Naive B cell (primary cell): ENCODE results near the gene ROCK2. TPM values are rescaled to one million over a fixed set of nuclear protein-coding genes. Genes with fewer than 3 reads are reported as not detected.
A peak's percentile ranks its signal among the peaks of the same experiment; 100 is the strongest.
"Not testable (repeated sequence)": the region's sequence is repeated elsewhere in the genome, so short reads cannot be mapped to it uniquely, and the experiment has no call there.

ENCODE experiments used
- ATAC-seq, 2 donors: fragments of 150-1000 bp; cut with Tn5 transposase; 2 replicates each; pipeline ENCODE4 v1.10.0; 2021; ENCODE audit warnings: low read depth in 2 of 2, mild to moderate bottlenecking in 2 of 2, moderate library complexity in 2 of 2
- DNase-seq: peaks from one replicate; pipeline ENCODE4 v3.0.0; 2022
- H3K27ac Mint-ChIP-seq, 6 donors: one replicate each; pipeline ENCODE4 v1.8.0; 2020 to 2022; ENCODE audit warnings: mild to moderate bottlenecking in 6 of 6, mixed read lengths in 6 of 6, moderate library complexity in 5 of 6, inconsistent platforms in 2 of 6
- H3K27me3 Mint-ChIP-seq, 3 donors: one replicate each; pipeline ENCODE4 v1.8.0; 2021 to 2022; ENCODE audit warnings: mixed read lengths in 3 of 3, mild to moderate bottlenecking in 1 of 3
- H3K36me3 Mint-ChIP-seq, 2 donors: one replicate each; pipeline ENCODE4 v1.8.0; 2020 to 2022; ENCODE audit warnings: mixed read lengths in 2 of 2, inconsistent platforms in 1 of 2, mild to moderate bottlenecking in 1 of 2
- H3K4me1 Mint-ChIP-seq, 3 donors: one replicate each; pipeline ENCODE4 v1.8.0; 2020 to 2022; ENCODE audit warnings: mixed read lengths in 3 of 3, inconsistent platforms in 1 of 3, mild to moderate bottlenecking in 1 of 3, moderate library complexity in 1 of 3
- H3K4me3 Mint-ChIP-seq, 8 donors: one replicate each; pipeline ENCODE4 v1.8.0; 2020 to 2022; ENCODE audit warnings: mild to moderate bottlenecking in 8 of 8, mixed read lengths in 8 of 8, moderate library complexity in 8 of 8, inconsistent platforms in 2 of 8
- H3K9me3 Mint-ChIP-seq, 7 donors: one replicate each; pipeline ENCODE4 v1.8.0; 2020 to 2022; ENCODE audit warnings: mixed read lengths in 7 of 7, mild to moderate bottlenecking in 5 of 7, inconsistent platforms in 2 of 7, moderate library complexity in 1 of 7
- polyA plus RNA-seq, 6 donors: library from polyadenylated mRNA; unstranded; fragments of 300-500 nt; fragmentation: Illumina TruSeq; gene quantifications; one replicate each; pipeline ENCODE4 v1.2.3, GENCODE V29; 2021; ENCODE audit warnings: low read depth in 6 of 6

Gene ROCK2
- polyA plus RNA-seq, 6 donors from 2014 or later: 3.2 to 21.2 (median 10.0) TPM

- H3K4me1 Mint-ChIP-seq: peaks cover 17 to 29% (median 27%) of the 10 kb centered on the region in 3 donors
- peaks cover 0 to 7% of the 10 kb centered on the region in 2 donors for H3K36me3 Mint-ChIP-seq
- no peak for DNase-seq
- peak; percentile 17 to 20 for ATAC-seq
- peak overlapping the region; percentile 0 to 98 (median 90) for H3K27ac Mint-ChIP-seq
- H3K9me3 Mint-ChIP-seq: no peaks in the 10 kb centered on the region
- H3K4me3 Mint-ChIP-seq: peak overlapping the region; percentile 90 to 99 (median 98)
- H3K27me3 Mint-ChIP-seq: no peaks in the 10 kb centered on the region
Observed at GRCh38 chr2:11343368-11343649, 1.1 kb downstream of the ROCK2 start.

DNA sequence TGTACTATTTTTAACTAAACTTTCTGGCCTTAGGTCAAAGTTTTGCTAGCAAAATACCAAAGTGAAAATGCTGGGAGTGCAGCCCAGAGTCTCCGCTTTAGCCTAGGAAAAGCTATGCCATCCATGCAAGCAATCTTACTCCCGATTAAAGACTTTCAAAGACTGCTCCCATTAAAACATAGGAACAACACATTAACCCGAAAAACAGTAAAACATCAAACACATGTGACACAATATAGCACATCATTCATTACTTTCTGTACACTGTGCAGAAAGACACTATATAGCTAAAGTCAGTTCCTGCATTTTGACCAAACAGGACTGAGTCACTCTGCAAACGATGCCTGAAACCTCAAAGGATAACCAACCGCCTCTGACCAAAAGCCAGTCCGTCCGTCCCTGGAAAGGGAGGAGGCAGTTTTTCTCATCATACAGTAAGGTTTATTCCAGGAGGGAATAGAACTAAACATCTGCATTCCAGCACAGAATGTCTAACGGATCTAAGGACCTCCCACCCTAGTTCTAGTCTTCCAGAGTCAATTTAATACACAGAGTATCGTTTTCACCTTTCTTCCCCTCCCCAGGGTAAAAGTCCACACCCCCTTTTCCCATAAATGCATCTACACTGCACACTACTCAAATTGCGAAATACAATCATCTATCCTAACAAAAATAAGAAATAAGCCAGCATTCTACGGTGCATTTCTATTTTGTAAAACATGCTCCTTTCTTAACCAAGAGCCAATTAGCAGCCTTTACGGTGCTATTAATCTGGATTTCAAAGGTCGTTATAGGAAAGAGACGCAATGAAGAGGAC, 1.7 kb downstream of the ROCK2 start:
- ATAC-seq: no peak
- no peaks in the 10 kb centered on the region for H3K27me3 Mint-ChIP-seq

DNA sequence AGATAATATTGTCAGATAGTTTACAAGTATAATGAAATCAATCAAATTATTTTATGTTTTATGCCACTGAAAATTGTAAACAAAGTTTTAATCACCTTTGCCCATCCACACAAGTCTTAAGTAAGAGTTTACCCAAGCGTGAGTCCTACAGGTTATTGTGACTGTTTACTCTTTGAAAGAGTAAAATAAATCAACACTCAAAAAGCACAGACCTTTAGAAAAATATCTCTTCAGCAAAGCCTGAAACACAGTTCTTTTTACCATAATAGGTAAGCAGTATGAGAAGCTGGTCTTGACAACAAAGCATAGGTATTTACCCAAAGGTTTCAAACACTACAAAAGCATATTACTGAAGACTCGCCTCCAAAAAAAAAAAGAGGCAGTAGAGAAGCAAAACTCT, 3.7 kb downstream of the ROCK2 start:
- DNase-seq: no peak
- Mint-ChIP-seq H3K4me3 (peak overlapping the region in 1 of 8 donors; percentile 12), H3K4me1 (peaks cover 20 to 27% (median 27%) of the 10 kb centered on the region in 3 donors), H3K27ac (no peak overlapping the region), H3K36me3 (peaks cover 0 to 7% of the 10 kb centered on the region in 2 donors), H3K27me3 (no peaks in the 10 kb centered on the region), H3K9me3 (peaks cover 0 to 4% (median 0%) of the 10 kb centered on the region in 7 donors)
- no peak for ATAC-seq

More for the DNA sequence above, 1.7 kb downstream of the ROCK2 start:
- Mint-ChIP-seq H3K4me3 (peak overlapping the region; percentile 90 to 99 (median 98)), H3K36me3 (peaks cover 0 to 7% of the 10 kb centered on the region in 2 donors), H3K9me3 (no peaks in the 10 kb centered on the region), H3K4me1 (peaks cover 17 to 29% (median 27%) of the 10 kb centered on the region in 3 donors), H3K27ac (peak overlapping the region in 5 of 6 donors; percentile 0 to 98 (median 84))
- no peak for DNase-seq

- DNase-seq: no peak
- no peak for ATAC-seq
- peaks cover 0 to 4% (median 0%) of the 10 kb centered on the region in 7 donors for H3K9me3 Mint-ChIP-seq
- no peak overlapping the region for H3K27ac Mint-ChIP-seq
- no peak overlapping the region for H3K4me3 Mint-ChIP-seq
- H3K27me3 Mint-ChIP-seq: no peaks in the 10 kb centered on the region
- H3K36me3 Mint-ChIP-seq: peaks cover 0 to 7% of the 10 kb centered on the region in 2 donors
- H3K4me1 Mint-ChIP-seq: peaks cover 16 to 31% (median 24%) of the 10 kb centered on the region in 3 donors
Observed at GRCh38 chr2:11339508-11340083, 4.8 kb downstream of the ROCK2 start.

DNA sequence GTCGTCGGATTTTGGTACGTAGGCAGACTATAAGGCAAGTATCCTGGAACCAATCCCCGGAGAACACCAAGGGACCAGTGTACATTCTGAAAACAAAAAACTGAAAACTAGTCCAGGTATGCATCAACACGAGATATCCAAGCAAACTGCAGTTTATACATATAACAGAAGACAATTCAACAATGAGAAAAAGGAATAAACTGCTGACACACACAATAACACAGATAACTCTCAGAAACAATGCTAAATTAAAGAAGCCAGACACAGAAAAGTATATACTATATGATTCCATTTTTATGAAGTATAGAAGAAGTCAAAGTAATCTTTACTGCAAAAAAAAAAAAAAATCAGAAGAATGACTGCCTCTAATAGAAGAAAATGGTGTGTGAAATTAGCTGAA, 5.9 kb downstream of the ROCK2 start:
- peaks cover 15 to 33% (median 23%) of the 10 kb centered on the region in 3 donors for H3K4me1 Mint-ChIP-seq

DNA sequence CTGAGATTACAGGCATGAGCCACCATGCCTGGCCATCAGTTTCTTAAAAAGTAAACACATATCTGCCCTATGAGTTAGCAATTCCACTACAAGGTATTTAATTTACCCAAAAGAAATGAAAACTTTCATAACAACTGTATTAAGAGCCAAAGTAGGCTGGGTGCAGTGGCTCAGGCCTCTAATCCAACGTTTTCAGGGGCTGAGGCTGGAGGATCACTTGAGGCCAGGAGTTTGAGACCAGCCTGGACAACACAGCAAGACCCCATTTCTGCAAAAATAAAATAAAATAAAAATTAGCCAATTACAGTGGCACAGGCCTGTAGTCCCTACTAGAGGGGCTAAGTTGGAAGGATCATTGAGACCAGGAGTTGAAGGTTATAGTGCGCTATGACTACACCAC, 6.5 kb downstream of the ROCK2 start:
- DNase-seq (no peak), ATAC-seq (no peak)
- Mint-ChIP-seq H3K4me1 (peaks cover 9 to 26% (median 17%) of the 10 kb centered on the region in 3 donors), H3K27ac (no peak overlapping the region), H3K36me3 (no peaks in the 10 kb centered on the region), H3K27me3 (no peaks in the 10 kb centered on the region), H3K4me3 (no peak overlapping the region), H3K9me3 (peaks cover 0 to 4% (median 0%) of the 10 kb centered on the region in 7 donors)

More for the DNA sequence above, 5.9 kb downstream of the ROCK2 start:
- DNase-seq (no peak), ATAC-seq (no peak)
- peaks cover 0 to 4% (median 0%) of the 10 kb centered on the region in 7 donors for H3K9me3 Mint-ChIP-seq
- H3K27me3 Mint-ChIP-seq: no peaks in the 10 kb centered on the region
- peak overlapping the region in 1 of 6 donors; percentile 39 for H3K27ac Mint-ChIP-seq
- peaks cover 0 to 4% of the 10 kb centered on the region in 2 donors for H3K36me3 Mint-ChIP-seq
- no peak overlapping the region for H3K4me3 Mint-ChIP-seq

- Mint-ChIP-seq H3K27ac (no peak overlapping the region), H3K9me3 (peaks cover 0 to 4% (median 0%) of the 10 kb centered on the region in 7 donors), H3K36me3 (no peaks in the 10 kb centered on the region), H3K27me3 (no peaks in the 10 kb centered on the region), H3K4me1 (peaks cover 9 to 22% (median 11%) of the 10 kb centered on the region in 3 donors), H3K4me3 (no peak overlapping the region)
- DNase-seq (no peak), ATAC-seq (no peak)
Observed at GRCh38 chr2:11336189-11336588, 8.2 kb downstream of the ROCK2 start.

GRCh38 chr2:11333427-11334183, 10.8 kb downstream of the ROCK2 start:
- peaks cover 0 to 4% (median under 1%) of the 10 kb centered on the region in 7 donors for H3K9me3 Mint-ChIP-seq
- ATAC-seq (no peak), DNase-seq (no peak)
- H3K4me1 Mint-ChIP-seq: peaks cover 6 to 20% (median 13%) of the 10 kb centered on the region in 3 donors
- H3K27me3 Mint-ChIP-seq: no peaks in the 10 kb centered on the region
- H3K36me3 Mint-ChIP-seq: no peaks in the 10 kb centered on the region
- H3K4me3 Mint-ChIP-seq: no peak overlapping the region
- no peak overlapping the region for H3K27ac Mint-ChIP-seq

- ATAC-seq (no peak), DNase-seq (no peak)
- Mint-ChIP-seq H3K36me3 (no peaks in the 10 kb centered on the region), H3K27me3 (no peaks in the 10 kb centered on the region), H3K27ac (no peak overlapping the region), H3K4me3 (no peak overlapping the region), H3K4me1 (peaks cover 9 to 21% (median 20%) of the 10 kb centered on the region in 3 donors), H3K9me3 (peaks cover 0 to 6% (median 2%) of the 10 kb centered on the region in 7 donors)
Observed at GRCh38 chr2:11332596-11332995, 11.8 kb downstream of the ROCK2 start.

GRCh38 chr2:11330457-11331142, 13.8 kb downstream of the ROCK2 start:
- Mint-ChIP-seq H3K9me3 (peaks cover 0 to 6% (median 0%) of the 10 kb centered on the region in 7 donors), H3K36me3 (no peaks in the 10 kb centered on the region), H3K4me3 (no peak overlapping the region), H3K27me3 (no peaks in the 10 kb centered on the region), H3K4me1 (peaks cover 9 to 20% (median 19%) of the 10 kb centered on the region in 3 donors), H3K27ac (peak overlapping the region in 2 of 6 donors; percentile 68 to 79)
- no peak for ATAC-seq
- no peak for DNase-seq

DNA sequence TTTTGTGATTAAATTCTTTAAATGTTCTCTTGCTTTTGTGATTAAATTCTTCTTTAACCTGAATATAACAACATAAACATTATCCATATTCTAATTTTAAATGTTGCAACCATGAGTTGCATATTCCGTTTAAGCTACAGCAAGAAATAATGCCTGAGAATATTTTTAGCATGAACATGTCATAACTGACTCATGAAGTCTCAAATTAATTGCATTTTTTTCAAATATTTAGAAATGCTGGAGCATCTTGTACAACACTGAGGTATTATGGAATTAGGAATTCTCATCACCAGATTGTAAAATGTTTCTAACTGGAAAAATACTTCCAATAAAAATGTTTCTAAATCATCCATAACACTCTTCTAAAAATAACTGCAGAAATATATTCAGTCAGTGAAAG, 14.7 kb downstream of the ROCK2 start:
- Mint-ChIP-seq H3K4me1 (peaks cover 6 to 19% (median 12%) of the 10 kb centered on the region in 3 donors), H3K9me3 (peaks cover 0 to 6% (median 0%) of the 10 kb centered on the region in 7 donors), H3K4me3 (no peak overlapping the region), H3K36me3 (no peaks in the 10 kb centered on the region), H3K27me3 (no peaks in the 10 kb centered on the region), H3K27ac (no peak overlapping the region)
- DNase-seq: no peak
- ATAC-seq: no peak

DNA sequence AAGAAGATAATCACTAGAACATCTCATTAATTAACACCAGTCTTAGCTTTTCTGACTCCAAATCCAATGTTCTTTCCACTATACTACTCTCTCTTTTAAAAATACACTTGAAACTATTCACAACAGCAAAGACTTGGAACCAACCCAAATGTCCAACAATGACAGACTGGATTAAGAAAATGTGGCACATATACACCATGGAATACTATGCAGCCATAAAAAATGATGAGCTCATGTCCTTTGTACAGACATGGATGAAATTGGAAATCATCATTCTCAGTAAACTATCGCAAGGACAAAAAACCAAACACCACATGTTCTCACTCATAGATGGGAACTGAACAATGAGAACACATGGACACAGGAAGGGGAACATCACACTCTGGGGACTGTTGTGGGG, 15.9 kb downstream of the ROCK2 start:
- not testable (repeated sequence) for DNase-seq, H3K27ac Mint-ChIP-seq, ATAC-seq, H3K36me3 Mint-ChIP-seq, H3K4me3 Mint-ChIP-seq, H3K27me3 Mint-ChIP-seq, H3K9me3 Mint-ChIP-seq
- peaks cover 8 to 24% (median 12%) of the 10 kb centered on the region in 3 donors for H3K4me1 Mint-ChIP-seq

- peaks cover 0 to 5% (median 0%) of the 10 kb centered on the region in 7 donors for H3K9me3 Mint-ChIP-seq
- peak overlapping the region in 2 of 6 donors; percentile 16 to 64 for H3K27ac Mint-ChIP-seq
- peaks cover 8 to 23% (median 14%) of the 10 kb centered on the region in 3 donors for H3K4me1 Mint-ChIP-seq
- DNase-seq (no peak), ATAC-seq (no peak)
- no peak overlapping the region for H3K4me3 Mint-ChIP-seq
- H3K36me3 Mint-ChIP-seq: no peaks in the 10 kb centered on the region
- H3K27me3 Mint-ChIP-seq: no peaks in the 10 kb centered on the region
Observed at GRCh38 chr2:11327871-11328270, 16.6 kb downstream of the ROCK2 start.
